Measurements from ENCODE around the gene GDPD5. TPM values are rescaled to one million over a fixed set of nuclear protein-coding genes. Genes with fewer than 3 reads are reported as not detected.

Gene GDPD5
- polyA plus RNA-seq, 6 donors from 2014 or later = 0.62 to 8.2 (median 2.2) TPM; not detected in 1

GRCh38 chr11:75398906-75399305 lies 126.8 kb downstream of the GDPD5 start:
- ATAC-seq (ENCODE audit: low read depth in 2 of 2) = no peak
- H3K4me1 Mint-ChIP-seq = peaks cover 34 to 51% (median 41%) of the 10 kb centered on the region in 3 donors
- no peak for DNase-seq
- no peaks in the 10 kb centered on the region for H3K9me3 Mint-ChIP-seq
- peak overlapping the region in 4 of 6 donors; percentile 90 to 99 (median 96) for H3K27ac Mint-ChIP-seq
- H3K27me3 Mint-ChIP-seq = peaks cover 0 to 13% (median 0%) of the 10 kb centered on the region in 3 donors
- peak overlapping the region in 7 of 8 donors; percentile 91 to 99 (median 97) for H3K4me3 Mint-ChIP-seq
- peaks cover 24 to 25% of the 10 kb centered on the region in 2 donors for H3K36me3 Mint-ChIP-seq

- DNase-seq (no peak), ATAC-seq (ENCODE audit: low read depth in 2 of 2) (no peak)
- Mint-ChIP-seq H3K9me3 (no peaks in the 10 kb centered on the region), H3K36me3 (no peaks in the 10 kb centered on the region), H3K4me3 (no peak overlapping the region), H3K27me3 (peaks cover 4 to 21% (median 11%) of the 10 kb centered on the region in 3 donors), H3K27ac (no peak overlapping the region), H3K4me1 (peaks cover 4 to 9% (median 6%) of the 10 kb centered on the region in 3 donors)
Observed at GRCh38 chr11:75394085-75394840, 131.5 kb downstream of the GDPD5 start.

- no peak for ATAC-seq (ENCODE audit: low read depth in 2 of 2)
- DNase-seq = no peak
- Mint-ChIP-seq H3K27me3 (peaks cover 8 to 23% (median 11%) of the 10 kb centered on the region in 3 donors), H3K36me3 (no peaks in the 10 kb centered on the region), H3K27ac (no peak overlapping the region), H3K4me1 (no peaks in the 10 kb centered on the region), H3K4me3 (no peak overlapping the region), H3K9me3 (no peaks in the 10 kb centered on the region)
Observed at GRCh38 chr11:75389925-75390324, 135.8 kb downstream of the GDPD5 start.

- Mint-ChIP-seq H3K4me1 (peaks cover 3 to 6% (median 4%) of the 10 kb centered on the region in 3 donors), H3K9me3 (no peaks in the 10 kb centered on the region), H3K4me3 (no peak overlapping the region), H3K27me3 (peaks cover 8 to 27% (median 18%) of the 10 kb centered on the region in 3 donors), H3K36me3 (no peaks in the 10 kb centered on the region), H3K27ac (no peak overlapping the region)
- no peak for ATAC-seq (ENCODE audit: low read depth in 2 of 2)
- no peak for DNase-seq
Observed at GRCh38 chr11:75389276-75389605, 136.5 kb downstream of the GDPD5 start.

- no peaks in the 10 kb centered on the region for H3K9me3 Mint-ChIP-seq
- H3K4me3 Mint-ChIP-seq = no peak overlapping the region
- no peak overlapping the region for H3K27ac Mint-ChIP-seq
- no peaks in the 10 kb centered on the region for H3K36me3 Mint-ChIP-seq
- H3K27me3 Mint-ChIP-seq = peaks cover 8 to 33% (median 18%) of the 10 kb centered on the region in 3 donors
- DNase-seq (peak; percentile 57), ATAC-seq (ENCODE audit: low read depth in 2 of 2) (peak; percentile 83 to 86)
- peaks cover 3 to 6% (median 5%) of the 10 kb centered on the region in 3 donors for H3K4me1 Mint-ChIP-seq
Observed at GRCh38 chr11:75388386-75389275, 137.1 kb downstream of the GDPD5 start.

GRCh38 chr11:75387736-75388294 lies 137.9 kb downstream of the GDPD5 start:
- no peak overlapping the region for H3K4me3 Mint-ChIP-seq
- no peak overlapping the region for H3K27ac Mint-ChIP-seq
- H3K9me3 Mint-ChIP-seq = no peaks in the 10 kb centered on the region

GRCh38 chr11:75386942-75387630 lies 138.7 kb downstream of the GDPD5 start:
- H3K4me3 Mint-ChIP-seq = no peak overlapping the region
- no peaks in the 10 kb centered on the region for H3K36me3 Mint-ChIP-seq
- no peaks in the 10 kb centered on the region for H3K9me3 Mint-ChIP-seq
- peaks cover 8 to 33% (median 18%) of the 10 kb centered on the region in 3 donors for H3K27me3 Mint-ChIP-seq
- no peak for ATAC-seq (ENCODE audit: low read depth in 2 of 2)
- DNase-seq = no peak
- H3K27ac Mint-ChIP-seq = no peak overlapping the region
- peaks cover 3 to 6% (median 5%) of the 10 kb centered on the region in 3 donors for H3K4me1 Mint-ChIP-seq

More at GRCh38 chr11:75387736-75388294, 137.9 kb downstream of the GDPD5 start:
- no peak for ATAC-seq (ENCODE audit: low read depth in 2 of 2)
- Mint-ChIP-seq H3K4me1 (peaks cover 3 to 6% (median 5%) of the 10 kb centered on the region in 3 donors), H3K27me3 (peaks cover 8 to 33% (median 18%) of the 10 kb centered on the region in 3 donors), H3K36me3 (no peaks in the 10 kb centered on the region)
- DNase-seq = no peak

Other genes starting within 250 kb of the GDPD5 start
- gene ARRB1, start 174.3 kb downstream of the GDPD5 start, polyA plus RNA-seq (ENCODE audit: low read depth in 6 of 6) = 1 to 10 TPM in 1 of 6 donors, under 1 TPM in 4, not detected in 1; 0.42 to 1.2 (median 0.61) TPM
- 1,000 to 10,000 TPM; 3,862 to 5,214 (median 4,183) TPM for gene RPS3, start 126.4 kb downstream of the GDPD5 start, polyA plus RNA-seq (ENCODE audit: low read depth in 6 of 6)
- under 1 TPM in 2 of 6 donors, not detected in 4; 0.48 to 0.74 TPM for gene KLHL35, start 92.7 kb downstream of the GDPD5 start, polyA plus RNA-seq (ENCODE audit: low read depth in 6 of 6)
- gene SERPINH1, start 36.3 kb upstream of the GDPD5 start, polyA plus RNA-seq (ENCODE audit: low read depth in 6 of 6) = 1 to 10 TPM in 2 of 6 donors, under 1 TPM in 3, not detected in 1; 0.40 to 1.4 (median 0.85) TPM
- gene MAP6, start 143.1 kb upstream of the GDPD5 start, polyA plus RNA-seq (ENCODE audit: low read depth in 6 of 6) = under 1 TPM in 3 of 6 donors, not detected in 3; 0.16 to 0.32 (median 0.23) TPM
- not detected for gene MOGAT2, start 191.9 kb upstream of the GDPD5 start, polyA plus RNA-seq (ENCODE audit: low read depth in 6 of 6)
- gene DGAT2, start 242.8 kb upstream of the GDPD5 start, polyA plus RNA-seq (ENCODE audit: low read depth in 6 of 6) = 10 to 100 TPM in 2 of 6 donors, 1 to 10 TPM in 4; 3.1 to 14.6 (median 7.6) TPM